Adipocyte (in vitro differentiated cells): ENCODE data around the gene SYT8.

ENCODE experiments used
- DNase-seq: peaks from one replicate; pipeline ENCODE4 v3.0.0-alpha.2; 2015; ENCODE audit warnings: low read depth
- H3K27me3 ChIP-seq: replicated peaks from 2 replicates; pipeline ENCODE4 v1.7.0; 2013; ENCODE audit warnings: mild to moderate bottlenecking, low read length, moderate library complexity; ENCODE audit not compliant: control insufficient read depth, insufficient read depth
- H3K36me3 ChIP-seq: 2 replicates; pipeline ENCODE4 v1.7.0; 2013; ENCODE audit warnings: low read length, mild to moderate bottlenecking, moderate library complexity; ENCODE audit not compliant: control insufficient read depth, insufficient read depth, severe bottlenecking
- H3K4me1 ChIP-seq: 2 replicates; pipeline ENCODE4 v1.7.0; 2013; ENCODE audit warnings: mild to moderate bottlenecking, low read length, moderate library complexity; ENCODE audit not compliant: control insufficient read depth, insufficient read depth
- H3K4me3 ChIP-seq: 2 replicates; pipeline ENCODE4 v1.7.0; 2013; ENCODE audit warnings: mild to moderate bottlenecking, low read length, moderate library complexity
- H3K9ac ChIP-seq: 2 replicates; pipeline ENCODE4 v1.7.0; 2013; ENCODE audit warnings: mild to moderate bottlenecking, low read length, moderate library complexity
- H3K9me3 ChIP-seq: 2 replicates; pipeline ENCODE4 v1.7.0; 2013; ENCODE audit warnings: mild to moderate bottlenecking, low read length, moderate library complexity; ENCODE audit not compliant: control insufficient read depth

The SYT8 gene

DNA sequence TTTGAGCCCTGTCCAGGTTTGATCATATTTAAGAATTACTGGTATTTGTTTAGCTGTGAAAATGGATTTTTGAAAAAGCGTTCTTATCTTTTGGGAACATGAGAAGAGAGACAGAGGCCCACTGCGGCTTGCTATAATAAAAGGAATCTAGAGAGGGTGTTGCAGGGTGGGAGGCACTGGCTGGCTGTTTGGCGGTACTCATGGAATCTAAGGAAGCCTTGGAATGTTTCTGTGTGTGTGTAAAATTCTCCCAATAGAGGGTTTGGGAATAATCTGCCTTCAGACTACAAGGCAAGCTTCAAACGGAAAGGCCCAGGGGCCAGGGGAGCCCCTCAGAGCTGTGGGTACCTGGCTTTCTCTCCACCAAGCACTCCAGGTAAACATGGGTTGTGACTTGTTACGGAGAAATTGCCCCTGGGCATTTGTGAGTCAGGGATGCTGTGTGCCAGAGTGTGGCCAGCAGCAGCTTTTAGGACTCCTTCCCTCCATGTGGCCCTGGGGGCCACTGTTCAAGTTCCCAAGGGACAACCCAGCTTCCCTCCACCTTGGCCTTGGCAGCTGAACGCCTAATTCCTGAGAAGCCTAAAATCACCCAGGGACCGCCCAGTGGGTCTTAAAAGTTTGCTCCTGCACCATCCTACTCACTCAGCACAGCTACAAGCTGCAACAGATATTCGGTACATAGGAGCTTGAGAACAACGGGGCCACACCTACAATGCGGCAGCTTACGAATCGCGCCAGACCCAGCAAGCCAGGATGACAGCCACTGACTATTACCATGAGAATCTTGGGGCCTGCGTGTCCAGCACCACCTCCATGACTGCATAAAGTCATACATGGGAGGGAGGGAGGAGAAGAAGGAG, 14.1 kb upstream of the SYT8 start:
- peaks cover 18% of the 10 kb centered on the region for H3K27me3 ChIP-seq
- H3K36me3 ChIP-seq = no peaks in the 10 kb centered on the region
- peak; percentile 66 for DNase-seq
- no peak overlapping the region for H3K4me3 ChIP-seq
- H3K4me1 ChIP-seq = peaks cover 3% of the 10 kb centered on the region
- peaks cover 35% of the 10 kb centered on the region for H3K9me3 ChIP-seq
- H3K9ac ChIP-seq = no peak overlapping the region

- H3K27me3 ChIP-seq = peaks cover 17% of the 10 kb centered on the region
- no peak overlapping the region for H3K9ac ChIP-seq
- peaks cover 35% of the 10 kb centered on the region for H3K9me3 ChIP-seq
- DNase-seq = no peak
- no peak overlapping the region for H3K4me3 ChIP-seq
- peaks cover 6% of the 10 kb centered on the region for H3K4me1 ChIP-seq
- no peaks in the 10 kb centered on the region for H3K36me3 ChIP-seq
These were observed 13.2 kb upstream of the SYT8 start for GRCh38 chr11:1821562-1821961.

- Histone ChIP-seq H3K27me3 (peaks cover 8% of the 10 kb centered on the region), H3K4me1 (peaks cover 19% of the 10 kb centered on the region)
These were observed 12.0 kb upstream of the SYT8 start for GRCh38 chr11:1822648-1823375.

GRCh38 chr11:1823376-1824220, 11.2 kb upstream of the SYT8 start:
- peaks cover 20% of the 10 kb centered on the region for H3K9me3 ChIP-seq
- no peak overlapping the region for H3K9ac ChIP-seq

More at GRCh38 chr11:1822648-1823375, 12.0 kb upstream of the SYT8 start:
- peaks cover 27% of the 10 kb centered on the region for H3K9me3 ChIP-seq
- H3K36me3 ChIP-seq = no peaks in the 10 kb centered on the region
- no peak for DNase-seq
- H3K9ac ChIP-seq = no peak overlapping the region
- no peak overlapping the region for H3K4me3 ChIP-seq

GRCh38 chr11:1824221-1825038, 10.4 kb upstream of the SYT8 start:
- DNase-seq = no peak
- Histone ChIP-seq H3K36me3 (no peaks in the 10 kb centered on the region), H3K9ac (peak overlapping the region; percentile 24), H3K4me3 (no peak overlapping the region), H3K4me1 (peaks cover 26% of the 10 kb centered on the region), H3K9me3 (peaks cover 12% of the 10 kb centered on the region), H3K27me3 (peaks cover 7% of the 10 kb centered on the region)

More at GRCh38 chr11:1823376-1824220, 11.2 kb upstream of the SYT8 start:
- no peak for DNase-seq
- Histone ChIP-seq H3K4me1 (peaks cover 20% of the 10 kb centered on the region), H3K27me3 (peaks cover 6% of the 10 kb centered on the region), H3K36me3 (no peaks in the 10 kb centered on the region), H3K4me3 (no peak overlapping the region)

DNA sequence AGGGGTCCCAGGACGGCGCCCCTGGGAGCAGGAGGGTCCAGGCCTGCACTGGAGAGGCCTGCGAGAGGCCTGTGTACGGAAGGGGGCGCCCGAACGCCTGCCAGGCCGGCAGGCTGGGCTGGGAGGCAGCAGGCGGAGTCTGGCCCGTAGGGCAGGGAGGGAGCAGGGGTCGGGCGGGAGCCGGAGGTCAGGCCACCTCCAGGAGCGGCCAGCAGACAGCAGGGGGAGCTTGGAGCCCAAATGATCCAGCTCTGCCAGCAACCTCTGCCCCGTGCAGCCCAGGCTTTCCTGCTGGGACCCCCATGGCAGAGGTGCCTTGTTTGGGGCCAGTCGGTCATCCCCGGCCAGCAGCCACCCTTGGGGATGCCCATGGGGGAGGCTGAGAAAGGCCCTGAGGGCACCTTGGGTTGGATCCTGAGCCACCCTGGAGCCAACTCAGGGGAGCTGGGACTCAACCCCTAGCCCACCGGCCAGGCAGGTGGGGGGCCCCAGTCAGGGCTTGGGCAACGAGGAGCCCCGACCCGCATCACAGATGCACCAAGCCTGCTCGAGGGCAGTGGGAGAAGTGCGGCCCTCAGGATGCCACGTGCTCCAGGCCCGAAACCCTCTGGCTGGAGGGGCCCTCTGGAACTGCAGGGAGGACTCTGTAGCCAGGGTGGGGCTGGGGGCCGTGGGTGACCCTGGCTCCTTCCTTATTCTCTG, 9.6 kb upstream of the SYT8 start:
- Histone ChIP-seq H3K4me1 (peaks cover 23% of the 10 kb centered on the region), H3K27me3 (peaks cover 11% of the 10 kb centered on the region), H3K9me3 (peaks cover 6% of the 10 kb centered on the region), H3K4me3 (no peak overlapping the region), H3K9ac (peak overlapping the region; percentile 24), H3K36me3 (no peaks in the 10 kb centered on the region)
- DNase-seq = no peak

DNA sequence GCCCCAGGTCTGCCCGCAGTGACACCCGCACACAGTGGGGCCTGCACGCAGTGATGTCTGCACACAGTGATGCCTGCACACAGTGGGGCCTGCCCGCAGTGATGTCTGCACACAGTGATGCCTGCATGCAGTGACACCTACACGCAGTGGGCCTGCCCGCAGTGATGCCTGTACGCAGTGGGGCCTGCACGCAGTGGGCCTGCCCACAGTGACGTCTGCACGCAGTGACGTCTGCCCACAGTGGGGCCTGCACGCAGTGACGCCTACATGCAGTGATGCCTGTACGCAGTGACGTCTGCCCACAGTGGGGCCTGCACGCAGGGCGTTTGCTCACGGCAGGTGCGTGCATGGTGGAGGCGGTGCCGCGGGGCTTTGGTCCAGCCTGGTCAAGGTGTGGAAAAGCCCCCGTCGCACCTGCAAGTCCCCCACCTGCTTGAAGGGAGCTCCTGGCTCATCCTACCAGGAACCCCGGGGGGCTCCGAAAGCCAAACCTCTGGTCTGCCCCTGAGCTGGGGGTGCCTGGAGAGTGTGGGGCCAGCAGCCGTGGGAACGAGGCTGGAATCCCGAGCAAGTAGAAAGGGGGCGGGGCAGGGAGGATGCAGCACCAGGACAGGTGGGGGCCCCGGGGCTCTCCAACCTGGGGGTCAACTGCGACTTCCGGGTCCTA, 8.9 kb upstream of the SYT8 start:
- DNase-seq = no peak
- H3K4me1 ChIP-seq = peaks cover 23% of the 10 kb centered on the region

GRCh38 chr11:1826552-1827094, 8.2 kb upstream of the SYT8 start:
- peak; percentile 30 for DNase-seq

More for the DNA sequence above, 8.9 kb upstream of the SYT8 start:
- peaks cover 6% of the 10 kb centered on the region for H3K9me3 ChIP-seq
- H3K9ac ChIP-seq = no peak overlapping the region
- peaks cover 13% of the 10 kb centered on the region for H3K27me3 ChIP-seq
- H3K36me3 ChIP-seq = no peaks in the 10 kb centered on the region
- H3K4me3 ChIP-seq = no peak overlapping the region

DNA sequence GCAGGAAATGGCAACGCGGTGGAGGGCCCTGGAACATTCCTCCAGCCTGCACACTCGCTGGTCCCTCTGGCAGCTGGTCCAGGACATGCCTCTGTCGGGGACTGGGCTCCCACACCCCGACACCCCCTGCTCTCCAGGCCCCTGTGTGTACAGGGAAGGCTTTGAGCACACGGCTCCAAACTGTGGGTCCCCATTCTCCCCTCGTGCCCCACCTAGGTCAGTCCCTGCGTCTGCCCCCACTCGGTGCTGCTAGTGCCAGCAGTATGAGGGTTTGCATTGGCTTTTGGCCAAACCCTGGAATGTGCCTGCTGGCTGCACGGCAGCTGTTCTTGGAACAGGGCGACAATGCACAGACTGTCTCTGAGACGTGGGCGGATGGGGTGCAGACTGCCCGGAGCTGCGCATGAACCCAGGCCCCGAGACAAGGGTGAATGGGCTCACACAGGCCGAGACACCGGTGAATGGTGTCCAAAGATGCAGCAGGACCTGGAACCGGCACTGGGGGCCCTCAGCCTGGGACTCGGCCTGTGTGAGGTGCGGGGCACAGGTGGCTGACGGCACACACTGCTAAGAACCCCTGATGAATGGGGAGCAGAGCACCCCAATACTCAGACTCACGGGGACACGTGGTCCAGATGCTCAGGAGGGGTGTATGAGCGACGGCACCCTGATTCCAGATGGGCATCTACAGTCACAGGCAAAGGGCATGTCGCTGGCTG, 7.5 kb upstream of the SYT8 start:
- Histone ChIP-seq H3K4me1 (peaks cover 23% of the 10 kb centered on the region), H3K36me3 (no peaks in the 10 kb centered on the region), H3K9me3 (no peaks in the 10 kb centered on the region), H3K27me3 (peaks cover 15% of the 10 kb centered on the region), H3K4me3 (no peak overlapping the region), H3K9ac (no peak overlapping the region)
- DNase-seq = peak; percentile 88

More at GRCh38 chr11:1826552-1827094, 8.2 kb upstream of the SYT8 start:
- H3K4me3 ChIP-seq = no peak overlapping the region
- no peaks in the 10 kb centered on the region for H3K36me3 ChIP-seq
- H3K27me3 ChIP-seq = peaks cover 12% of the 10 kb centered on the region
- H3K4me1 ChIP-seq = peaks cover 23% of the 10 kb centered on the region
- no peak overlapping the region for H3K9ac ChIP-seq
- peaks cover 3% of the 10 kb centered on the region for H3K9me3 ChIP-seq
